Endothelial cell of umbilical vein (primary cell): ENCODE results near the gene DISP1. TPM values are rescaled to one million over a fixed set of nuclear protein-coding genes. Genes with fewer than 3 reads are reported as not detected.

Experiments used
- BruUV-seq: library from RNA; stranded (reverse); fragments of 400-500 nt; replicated peaks from 2 replicates; lab custom pipeline; 2021; lab: Mats Ljungman, UMichigan
- CTCF ChIA-PET: fragments of 300-600, 350-600 bp; sonication (Branson Sonifier 250); formaldehyde crosslinking; loops from one replicate; lab custom pipeline; 2021; ENCODE audit warnings: antibody characterized with exemption, inconsistent platforms; lab: Charles Lee
- POLR2A ChIA-PET: fragments of 300-600, 350-600 bp; sonication (Branson Sonifier 250); formaldehyde crosslinking; loops from one replicate; lab custom pipeline; 2021; ENCODE audit warnings: antibody characterized with exemption, inconsistent platforms; lab: Charles Lee
- DNase-seq: peaks from one replicate; pipeline ENCODE4 v3.0.0-alpha.2; 2011; ENCODE audit warnings: low read depth, low spot score
- FAIRE-seq: peaks from 2 replicates; lab custom pipeline; 2011; peaks lifted over from hg19 to GRCh38; lab: Jason Lieb, UNC
- H2AFZ ChIP-seq: 2 replicates; pipeline ENCODE4 v1.6.0; 2012; ENCODE audit warnings: low read depth, low read length, control low read depth, inconsistent platforms
- H3K27ac ChIP-seq: 2 replicates; pipeline ENCODE4 v1.5.1; 2011; ENCODE audit warnings: low read depth, mild to moderate bottlenecking, control low read depth, low read length, moderate library complexity; ENCODE audit not compliant: insufficient read depth
- H3K27me3 ChIP-seq, 2 experiments: 2 replicates each; pipeline versions ENCODE4 v1.6.0 to v1.6.1; 2011; ENCODE audit warnings: low read length in 2 of 2, mixed read lengths in 1 of 2; ENCODE audit not compliant: control insufficient read depth in 2 of 2, insufficient read depth in 2 of 2
- H3K36me3 ChIP-seq, 2 experiments: 2 replicates in 1 of 2; 3 replicates in 1 of 2; pipeline ENCODE4 v1.5.1; 2011; ENCODE audit warnings: low read length in 2 of 2, mild to moderate bottlenecking in 1 of 2, moderate library complexity in 1 of 2; ENCODE audit not compliant: control insufficient read depth in 2 of 2, insufficient read depth in 2 of 2; ENCODE audit errors: extremely low read depth in 1 of 2
- H3K4me1 ChIP-seq: 3 replicates; pipeline ENCODE4 v1.5.1; 2011; ENCODE audit warnings: mild to moderate bottlenecking, low read length; ENCODE audit not compliant: control insufficient read depth, insufficient read depth; ENCODE audit errors: extremely low read depth
- H3K4me2 ChIP-seq: 2 replicates; pipeline ENCODE4 v1.6.1; 2011; ENCODE audit warnings: low read length, control low read depth, mixed read lengths; ENCODE audit not compliant: insufficient read depth
- H3K4me3 ChIP-seq, 3 experiments: fragments of 200-600 bp in 1 of 3; sonication (generic), shearing (Covaris generic) in 1 of 3; replicated peaks in 1 of 3; 2 replicates each; pipeline ENCODE4 v1.5.1; 2011 to 2016; ENCODE audit warnings: control low read depth in 3 of 3, low read length in 3 of 3, mild to moderate bottlenecking in 2 of 3, inconsistent platforms in 1 of 3, low read depth in 1 of 3, moderate library complexity in 1 of 3; ENCODE audit not compliant: insufficient read depth in 1 of 3
- H3K79me2 ChIP-seq: 2 replicates; pipeline ENCODE4 v1.6.0; 2012; ENCODE audit warnings: low read length, inconsistent platforms; ENCODE audit not compliant: control insufficient read depth, insufficient read depth
- H3K9ac ChIP-seq: replicated peaks from 2 replicates; pipeline ENCODE3; 2011; ENCODE audit warnings: low read length, control low read depth; ENCODE audit not compliant: insufficient read depth; ENCODE audit errors: extremely low read depth
- H3K9me1 ChIP-seq: replicated peaks from 3 replicates; pipeline ENCODE4 v1.6.0; 2011; ENCODE audit warnings: mild to moderate bottlenecking, low read length; ENCODE audit not compliant: control insufficient read depth, insufficient read depth; ENCODE audit errors: extremely low read depth
- H3K9me3 ChIP-seq: replicated peaks from 2 replicates; pipeline ENCODE4 v1.5.1; 2012; ENCODE audit warnings: low read length, inconsistent platforms; ENCODE audit not compliant: control insufficient read depth, insufficient read depth
- H4K20me1 ChIP-seq: replicated peaks from 2 replicates; pipeline ENCODE3; 2011; ENCODE audit warnings: mild to moderate bottlenecking, low read length; ENCODE audit not compliant: control insufficient read depth, insufficient read depth; ENCODE audit errors: extremely low read depth
- EZH2 ChIP-seq: IDR thresholded peaks from 2 replicates; pipeline ENCODE4 v1.6.1; 2012; ENCODE audit warnings: borderline replicate concordance, low read depth, mild to moderate bottlenecking, moderate library complexity, low read length, inconsistent platforms; ENCODE audit not compliant: severe bottlenecking
- FOS ChIP-seq: IDR thresholded peaks from 2 replicates; pipeline ENCODE4 v1.6.1; 2011; ENCODE audit warnings: mild to moderate bottlenecking, low read length, moderate library complexity, borderline replicate concordance; ENCODE audit not compliant: insufficient read depth
- GATA2 ChIP-seq: IDR thresholded peaks from 2 replicates; pipeline ENCODE4 v1.7.0; 2011; ENCODE audit warnings: low read depth, mild to moderate bottlenecking, moderate library complexity, mixed read lengths, low read length; ENCODE audit not compliant: insufficient read length, insufficient read depth
- JUN ChIP-seq: IDR thresholded peaks from 2 replicates; pipeline ENCODE4 v1.6.1; 2011; ENCODE audit warnings: borderline replicate concordance, low read depth; ENCODE audit not compliant: insufficient read length, insufficient read depth
- MAX ChIP-seq: IDR thresholded peaks from 2 replicates; pipeline ENCODE4 v1.6.1; 2011; ENCODE audit not compliant: insufficient read depth, insufficient read length
- POLR2A ChIP-seq: IDR thresholded peaks from 2 replicates; pipeline ENCODE4 v1.6.1; 2012; ENCODE audit warnings: low read depth, mild to moderate bottlenecking, control low read depth, low read length
- POLR2AphosphoS5 ChIP-seq: IDR thresholded peaks from 2 replicates; pipeline ENCODE4 v1.6.1; 2012; ENCODE audit warnings: low read depth, mild to moderate bottlenecking, control low read depth, low read length, moderate library complexity; ENCODE audit not compliant: insufficient read depth
- dilution Hi-C: fragments of 300-500 bp; cut with MboI; formaldehyde crosslinking; loops from one replicate; pipeline ENCODE4 v1.15.0; 2019; ENCODE audit warnings: low sequenced_read_pairs; ENCODE audit not compliant: extremely low pct_ligation_motif_present
- intact Hi-C: fragments of 100-400 bp; cut with micrococcal nuclease; formaldehyde crosslinking; loops from one replicate; pipeline ENCODE4 v1.10.0; 2022
- polyA plus RNA-seq, 4 experiments: library from polyadenylated mRNA; depleted of rRNA in 3 of 4; stranded (reverse) in 3 of 4; unstranded in 1 of 4; fragments of >200 nt; gene quantifications; 2 replicates each; pipeline versions ENCODE4 v1.2.1 to v1.2.3, GENCODE V29; 2011 to 2012; ENCODE audit warnings: missing spikeins in 1 of 4
- total RNA-seq: library from RNA; stranded (reverse); gene quantifications from 2 replicates; pipeline ENCODE4 v1.2.3, GENCODE V29; 2021

The DISP1 gene
- total and polyA plus RNA-seq, 2 donors (not counting 3 experiments of a cell fraction or from before 2014, with no cell fraction given): 3.9 TPM

DNA sequence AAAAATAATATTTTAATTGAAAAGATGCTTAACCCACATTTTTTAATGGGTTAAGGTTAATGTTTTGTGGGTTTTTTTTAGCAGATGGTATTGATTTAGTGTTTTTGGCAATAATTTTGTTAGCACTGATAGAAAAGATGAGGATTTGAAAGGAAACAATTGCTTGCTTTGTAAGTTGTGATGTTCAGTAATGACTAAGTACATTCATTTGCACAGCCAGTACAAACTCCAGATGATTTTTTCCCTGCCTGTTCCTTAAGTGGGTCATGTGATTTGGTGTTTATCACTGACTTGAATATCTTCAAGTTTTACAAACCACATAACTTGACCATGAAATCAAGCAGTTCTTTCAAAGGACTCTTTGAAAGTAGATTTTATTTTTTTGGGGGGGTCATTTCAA is 15.0 kb downstream of the DISP1 start:
- Histone ChIP-seq H3K9ac (no peak overlapping the region), H3K9me1 (no peaks in the 10 kb centered on the region), H3K27me3 (no peaks in the 10 kb centered on the region), H3K79me2 (no peaks in the 10 kb centered on the region), H3K9me3 (no peaks in the 10 kb centered on the region), H4K20me1 (no peaks in the 10 kb centered on the region), H3K27ac (no peak overlapping the region), H3K36me3 (no peaks in the 10 kb centered on the region), H3K4me1 (no peaks in the 10 kb centered on the region), H2AFZ (no peak overlapping the region), H3K4me2 (no peak overlapping the region), H3K4me3 (no peak overlapping the region)
- no TSS peak for BruUV-seq
- POLR2A ChIA-PET: no interaction called here
- TF ChIP-seq MAX: no peak
- no peak for TF ChIP-seq POLR2AphosphoS5
- no peak for TF ChIP-seq POLR2A
- no peak for TF ChIP-seq JUN
- TF ChIP-seq GATA2: no peak
- no peak for TF ChIP-seq EZH2
- no peak for TF ChIP-seq FOS
- no peak for DNase-seq
- FAIRE-seq: no peak
- intact Hi-C loops: no loop called here
- dilution Hi-C loops: no loop called here
- CTCF ChIA-PET: no interaction called here

DNA sequence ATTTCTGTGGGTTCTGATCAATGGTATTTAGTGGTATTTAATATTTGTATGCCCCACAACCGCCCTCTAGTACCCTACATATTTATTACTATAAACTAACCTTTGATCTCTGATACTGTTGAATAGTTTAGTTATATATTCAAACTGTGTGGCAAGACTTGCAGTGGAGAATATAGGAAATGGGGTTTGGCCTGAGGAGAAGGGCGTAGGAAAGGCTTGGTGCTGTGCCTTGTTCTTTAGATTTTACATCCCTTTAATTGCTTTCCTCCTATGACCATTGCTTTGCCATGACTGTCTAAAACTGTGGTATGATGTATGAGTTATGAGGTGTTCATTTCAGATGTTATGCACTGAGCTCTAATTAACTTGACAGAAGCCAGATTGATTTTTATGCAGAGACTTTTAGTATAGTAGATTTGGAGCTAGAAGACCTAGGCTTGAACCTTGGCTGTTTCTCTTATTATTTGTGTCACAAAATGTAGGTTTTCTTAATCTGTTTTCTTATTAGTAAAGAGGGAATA is 18.6 kb downstream of the DISP1 start:
- no peak for DNase-seq
- Histone ChIP-seq H3K36me3 (no peaks in the 10 kb centered on the region), H3K4me2 (no peak overlapping the region), H2AFZ (no peak overlapping the region), H3K4me1 (no peaks in the 10 kb centered on the region), H4K20me1 (no peaks in the 10 kb centered on the region), H3K27me3 (no peaks in the 10 kb centered on the region), H3K9me1 (no peaks in the 10 kb centered on the region), H3K9me3 (no peaks in the 10 kb centered on the region), H3K79me2 (no peaks in the 10 kb centered on the region), H3K4me3 (no peak overlapping the region), H3K9ac (no peak overlapping the region), H3K27ac (no peak overlapping the region)
- dilution Hi-C loops (no loop called here), intact Hi-C loops (no loop called here)
- TF ChIP-seq FOS (no peak), EZH2 (no peak), MAX (no peak)
- BruUV-seq: no TSS peak
- FAIRE-seq: no peak
- CTCF ChIA-PET: interaction anchor here (1.0 to 1.7 kb wide), 5 partner anchors 8 to 35 kb away, joined by 3 to 5 read pairs (median 4); no protein-coding TSS in a partner anchor
- POLR2A ChIA-PET: no interaction called here
